HTR-8/SVneo (cell line): ENCODE data around the gene ALDH1A2.

Source experiments
- DNase-seq: peaks from one replicate; pipeline ENCODE4 v3.0.0; 2011; ENCODE audit warnings: low spot score, mixed read lengths; ENCODE audit not compliant: insufficient read length
- FAIRE-seq: peaks from 2 replicates; lab custom pipeline; 2011; peaks lifted over from hg19 to GRCh38; lab: Jason Lieb, UNC

ALDH1A2 gene

DNA sequence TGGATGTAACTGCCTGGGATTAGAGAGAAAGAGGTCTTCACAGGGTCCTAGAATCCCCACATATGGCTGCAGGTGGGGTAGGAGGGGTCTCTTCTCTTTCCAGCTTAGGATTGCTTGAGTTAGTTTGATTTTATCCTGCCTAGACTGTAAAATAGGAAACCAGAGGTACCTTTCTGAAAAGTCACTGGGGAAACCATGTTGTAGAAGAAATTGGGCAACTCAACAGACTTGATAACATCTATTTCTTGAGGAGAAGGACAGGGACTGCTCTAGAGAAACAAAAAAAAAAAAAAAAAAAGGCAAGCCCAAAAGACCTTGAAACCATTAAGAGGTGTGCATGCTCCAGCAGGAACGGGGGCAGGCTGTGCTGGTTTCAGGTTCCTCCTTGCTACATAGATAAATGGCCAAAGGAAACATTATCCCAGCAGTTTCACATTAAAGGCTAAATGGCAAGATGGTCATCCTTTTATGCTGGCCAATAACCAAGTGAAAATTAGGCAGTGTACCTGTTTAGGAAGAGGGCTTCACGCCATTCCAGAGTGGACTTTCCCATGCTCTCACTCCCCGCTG lies 116.1 kb downstream of the ALDH1A2 start:
- DNase-seq (no peak), FAIRE-seq (no peak)

DNA sequence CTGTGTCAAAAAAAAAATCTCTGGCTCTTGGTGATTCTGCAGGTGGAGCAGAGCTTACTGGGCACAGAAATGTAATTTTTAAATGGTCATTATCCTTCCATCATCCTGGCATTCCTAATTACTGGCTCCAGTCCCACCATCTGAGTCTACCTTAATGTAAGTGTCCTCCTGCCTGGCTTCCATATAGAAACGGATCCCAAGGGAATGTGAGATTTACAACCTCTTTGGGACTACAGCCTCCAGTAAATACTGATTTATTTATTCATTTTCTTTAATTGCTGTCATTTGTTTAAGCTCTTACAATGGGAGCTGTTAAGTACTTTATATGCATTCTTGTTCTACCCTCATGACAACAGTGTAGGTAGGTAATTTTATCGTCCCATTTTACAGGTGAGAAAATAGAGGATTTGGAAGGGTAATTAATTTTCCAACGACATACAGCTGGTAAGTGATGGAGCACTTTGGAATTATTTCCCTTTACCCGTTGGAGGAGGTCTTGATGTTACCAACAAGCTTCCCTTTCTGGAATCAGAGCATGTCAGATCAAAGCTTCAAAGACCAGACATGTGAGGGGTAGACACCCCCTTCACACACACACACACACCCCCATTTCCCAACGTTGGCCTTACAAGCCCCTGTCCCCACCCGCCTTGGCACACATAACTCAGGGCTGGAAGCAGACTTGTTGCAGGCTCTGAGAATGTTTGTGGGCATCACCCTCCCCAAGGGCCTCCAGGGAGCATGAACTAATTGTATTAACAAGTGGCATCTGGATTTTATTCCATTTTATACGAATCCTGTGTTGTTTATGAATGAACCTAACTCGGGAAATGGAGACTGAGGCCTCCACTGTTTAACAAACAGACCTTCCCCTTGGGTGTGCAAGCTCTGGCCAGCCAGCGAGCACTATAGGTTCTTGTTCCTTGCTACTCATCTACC lies 116.9 kb downstream of the ALDH1A2 start:
- DNase-seq (no peak), FAIRE-seq (no peak)

DNA sequence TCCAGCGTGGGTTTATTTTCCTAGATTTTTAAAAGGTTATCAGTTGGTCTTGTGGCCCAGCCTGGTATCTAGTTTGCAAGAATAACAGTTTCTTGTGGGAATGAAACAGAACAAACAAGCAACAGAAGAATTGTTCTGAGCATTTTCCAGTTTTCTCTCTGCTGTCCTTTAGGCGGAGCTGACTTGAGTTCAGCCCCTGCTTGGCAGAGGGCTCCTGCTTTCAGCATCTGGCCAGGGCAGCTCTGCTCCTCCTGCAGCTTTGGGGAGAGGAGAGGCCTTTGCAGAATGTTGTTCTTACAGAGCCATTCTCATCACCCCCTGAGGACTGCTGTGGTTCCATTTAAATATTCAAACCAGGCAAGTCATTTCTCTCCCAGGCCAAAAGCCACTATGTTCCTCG lies 117.7 kb downstream of the ALDH1A2 start:
- DNase-seq (no peak), FAIRE-seq (no peak)

DNA sequence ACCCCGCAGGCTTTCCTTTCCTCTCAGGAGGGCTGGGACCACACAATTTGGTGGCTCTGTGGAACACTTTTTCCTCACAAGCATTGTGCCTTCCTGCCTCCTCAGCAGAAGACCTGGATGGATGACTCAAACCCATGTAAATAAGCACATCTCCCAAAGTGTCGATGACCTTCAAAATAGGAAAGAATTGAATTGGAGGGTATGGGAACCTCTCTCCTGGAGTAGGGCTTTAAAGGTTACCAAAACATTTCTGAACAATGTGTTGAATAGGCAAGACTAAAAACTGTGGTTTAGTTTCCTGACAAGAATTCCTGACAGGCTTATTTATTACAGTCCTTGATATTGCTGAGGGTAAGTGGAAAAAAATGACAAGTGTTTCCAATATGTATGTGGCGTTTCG lies 118.2 kb downstream of the ALDH1A2 start:
- FAIRE-seq (no peak), DNase-seq (no peak)

DNA sequence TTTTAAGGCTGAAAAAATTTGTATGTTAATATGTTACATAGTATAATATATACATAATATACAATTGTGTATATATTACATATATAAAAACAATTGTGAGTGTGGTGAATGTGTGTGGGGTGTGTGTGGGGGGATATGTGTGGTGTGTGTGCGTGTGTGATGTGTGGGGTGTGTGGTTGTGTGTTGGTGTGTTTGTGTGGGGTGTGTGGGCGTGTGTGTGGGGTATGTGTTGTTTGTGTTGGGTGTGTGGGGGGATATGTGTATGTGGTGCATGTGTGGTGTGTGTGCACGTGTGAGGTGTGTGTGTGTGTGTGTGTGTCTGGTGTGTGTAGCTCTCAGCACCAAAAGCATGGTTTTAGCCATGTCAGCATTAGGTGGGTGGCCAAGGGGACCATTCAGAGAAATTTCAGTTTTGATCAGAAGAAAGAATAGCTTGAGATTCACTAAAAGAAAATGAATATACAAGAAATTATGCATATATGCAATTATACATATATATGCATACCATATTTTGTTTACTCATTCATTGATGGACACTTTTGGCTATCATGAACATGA lies 118.9 kb downstream of the ALDH1A2 start:
- FAIRE-seq = no peak
- no peak for DNase-seq

DNA sequence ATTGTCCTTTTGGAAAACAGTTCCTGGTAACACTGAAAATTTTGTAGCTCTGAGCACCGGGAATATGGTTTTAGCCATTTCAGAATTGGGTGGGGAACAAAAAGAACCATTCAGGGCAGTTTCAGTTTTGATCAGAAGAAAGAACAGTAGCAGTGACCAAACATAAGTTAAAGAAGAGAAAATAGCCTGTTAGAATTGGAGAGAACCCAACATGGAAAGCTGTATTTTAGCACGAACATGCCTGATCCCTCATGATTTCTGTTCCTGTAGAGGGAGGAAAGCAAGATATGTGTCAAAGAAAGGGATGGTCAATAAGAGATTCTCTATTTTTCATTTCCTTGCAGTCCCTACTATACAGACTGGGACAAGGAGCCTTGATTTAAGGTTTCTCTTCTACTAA lies 119.9 kb downstream of the ALDH1A2 start:
- FAIRE-seq (no peak), DNase-seq (no peak)

DNA sequence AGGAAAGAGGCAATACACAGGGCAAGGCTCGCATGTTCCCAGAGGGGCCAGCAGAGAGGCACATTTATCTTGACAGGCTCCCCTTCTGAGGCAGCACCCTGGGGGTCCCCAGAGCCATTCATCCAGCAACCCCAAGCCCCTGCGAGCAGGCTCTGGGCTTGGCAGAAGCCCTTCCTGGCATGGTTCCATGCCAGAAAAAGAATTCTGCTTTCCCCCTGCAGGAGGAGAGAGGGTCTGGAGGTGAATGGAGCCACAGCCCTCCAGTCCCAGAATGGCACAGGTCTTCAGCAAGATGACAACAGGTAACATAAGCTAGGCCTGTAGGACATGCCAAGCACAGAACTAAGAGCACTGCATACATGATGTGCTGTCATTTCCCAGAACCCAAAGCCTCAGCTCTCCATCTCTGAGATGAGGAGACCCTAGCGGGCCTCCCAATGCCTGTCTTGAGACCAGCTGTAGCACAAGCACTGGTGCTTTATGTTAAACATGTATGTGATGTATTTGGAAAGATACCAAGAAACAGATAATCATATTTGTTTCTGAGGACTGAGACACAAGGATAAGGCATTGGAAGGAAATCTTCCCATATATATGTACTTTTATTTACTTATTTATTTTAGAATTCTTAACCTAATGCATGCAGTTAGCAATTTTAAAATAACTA lies 121.6 kb downstream of the ALDH1A2 start:
- no peak for FAIRE-seq
- no peak for DNase-seq

DNA sequence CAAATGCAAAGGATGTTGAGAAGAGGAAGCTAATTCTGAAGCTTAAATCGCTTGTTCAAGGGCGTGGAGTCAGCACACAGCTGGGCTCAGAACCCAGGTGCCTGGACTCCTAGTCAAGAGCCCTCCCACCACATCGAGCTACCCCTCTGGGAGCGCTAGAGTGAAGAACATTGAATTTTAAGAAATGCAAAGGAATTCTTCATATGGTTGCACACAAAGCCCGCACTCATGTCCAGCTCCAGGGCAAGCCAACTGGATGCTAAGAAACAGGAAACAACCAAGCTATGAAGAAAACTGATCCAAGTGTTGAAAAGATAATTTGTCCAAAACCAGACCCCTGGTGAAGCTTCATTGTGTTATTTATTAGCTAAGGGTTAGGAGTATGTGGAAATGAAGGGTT lies 122.3 kb downstream of the ALDH1A2 start:
- no peak for FAIRE-seq

DNA sequence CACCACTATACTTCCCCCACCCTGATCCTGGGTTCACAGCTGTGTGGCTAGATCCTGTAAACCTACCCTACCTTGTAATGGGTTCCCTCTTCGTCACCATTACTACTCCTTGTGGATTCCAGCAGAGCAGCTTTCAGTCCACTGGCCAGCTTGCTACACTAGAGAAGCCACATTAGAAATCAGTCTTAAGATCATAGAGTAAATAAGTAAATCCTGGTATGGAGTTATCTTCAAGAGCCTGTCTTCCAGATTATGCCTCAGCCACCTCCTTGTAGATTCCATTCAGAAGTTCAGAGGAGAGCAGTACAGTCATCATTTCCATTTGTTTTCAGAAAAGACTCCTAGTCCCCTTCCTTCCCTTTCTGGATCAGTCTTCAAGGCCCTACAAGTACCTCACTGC lies 123.7 kb downstream of the ALDH1A2 start:
- DNase-seq (no peak), FAIRE-seq (no peak)

More for the DNA sequence above, 122.3 kb downstream of the ALDH1A2 start:
- no peak for DNase-seq

DNA sequence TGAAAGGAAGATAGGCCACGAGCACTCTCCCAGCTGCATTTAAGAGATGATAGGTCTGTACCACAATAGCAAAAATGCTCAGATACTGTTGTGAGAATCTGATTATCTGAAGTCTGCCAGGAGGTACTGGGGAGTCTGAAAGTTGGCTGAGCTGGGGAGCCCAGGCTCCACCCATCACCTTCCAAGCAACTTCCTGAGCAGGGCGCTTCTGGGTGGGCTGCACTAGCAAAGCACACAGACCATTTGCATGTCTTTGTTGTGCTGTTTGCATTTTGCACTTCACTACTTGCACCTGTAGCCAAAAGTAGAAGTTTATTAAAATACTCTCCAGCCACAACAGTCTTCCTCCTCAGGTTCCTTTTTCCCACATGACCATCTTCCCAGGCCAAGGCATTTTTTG lies 133.2 kb downstream of the ALDH1A2 start:
- DNase-seq = no peak
- no peak for FAIRE-seq

DNA sequence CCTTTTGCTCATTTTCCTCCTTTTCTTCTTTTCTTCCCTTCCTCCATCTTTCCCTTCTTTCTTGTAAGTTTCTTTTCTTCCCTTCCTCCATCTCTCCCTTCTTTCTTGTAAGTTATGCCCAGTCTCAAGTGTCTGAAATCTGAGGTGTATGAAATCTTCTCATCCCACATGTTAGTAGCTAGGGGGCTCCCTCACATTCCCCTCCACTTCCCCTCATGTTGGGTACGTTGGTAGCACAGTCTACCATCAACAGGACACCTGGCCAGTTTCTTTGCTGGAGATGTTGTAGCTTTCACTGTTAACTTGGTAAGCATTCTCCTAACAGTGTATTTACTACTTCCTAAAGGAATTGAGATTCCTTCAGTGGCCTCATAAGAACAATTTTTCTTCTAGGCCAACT lies 133.9 kb downstream of the ALDH1A2 start:
- no peak for DNase-seq
- FAIRE-seq = no peak

DNA sequence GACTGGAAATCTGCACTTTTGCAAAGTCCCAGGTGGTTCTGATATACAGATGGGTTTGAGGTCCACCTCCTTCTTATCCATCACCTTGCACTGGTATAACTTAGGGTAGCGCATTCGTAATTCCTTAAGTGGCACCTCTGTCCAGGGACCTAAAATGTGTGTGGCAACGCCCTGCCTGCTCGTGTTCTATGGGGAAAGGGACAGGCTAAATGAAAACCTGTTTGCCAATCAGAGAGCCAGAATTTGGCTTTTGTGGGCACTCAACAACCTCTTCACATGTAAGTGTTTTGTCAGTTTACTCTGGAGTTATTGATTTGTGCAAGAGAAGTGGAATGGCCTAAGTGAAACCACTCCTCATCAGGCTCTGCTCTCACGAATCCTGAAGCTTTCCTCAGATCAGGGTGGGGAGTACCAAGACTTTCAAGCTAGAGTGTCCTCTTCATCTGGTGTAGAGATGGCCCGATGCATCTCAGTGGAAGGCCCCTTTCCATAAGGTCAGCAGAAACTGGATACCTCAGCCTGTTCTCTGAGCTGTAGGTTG lies 138.3 kb downstream of the ALDH1A2 start:
- DNase-seq (no peak), FAIRE-seq (no peak)

DNA sequence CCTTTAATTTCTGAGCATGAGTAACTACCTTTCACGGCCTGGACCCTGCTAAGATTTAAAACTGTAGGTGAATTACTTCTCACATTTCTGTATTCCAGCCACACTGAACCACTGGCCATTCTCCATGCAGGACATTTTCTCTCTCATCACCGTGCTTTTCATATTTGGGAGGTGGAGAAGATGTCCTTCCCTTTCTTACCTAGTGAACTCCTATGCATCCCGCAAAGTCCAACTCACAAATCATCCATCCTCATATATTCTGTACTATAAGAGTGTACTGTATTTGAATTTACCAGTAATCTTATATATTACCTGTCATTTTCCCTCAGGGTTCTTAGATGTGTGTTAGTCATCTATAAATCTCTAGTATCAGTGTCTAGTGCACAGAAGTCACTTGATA lies 139.9 kb downstream of the ALDH1A2 start:
- FAIRE-seq = no peak

DNA sequence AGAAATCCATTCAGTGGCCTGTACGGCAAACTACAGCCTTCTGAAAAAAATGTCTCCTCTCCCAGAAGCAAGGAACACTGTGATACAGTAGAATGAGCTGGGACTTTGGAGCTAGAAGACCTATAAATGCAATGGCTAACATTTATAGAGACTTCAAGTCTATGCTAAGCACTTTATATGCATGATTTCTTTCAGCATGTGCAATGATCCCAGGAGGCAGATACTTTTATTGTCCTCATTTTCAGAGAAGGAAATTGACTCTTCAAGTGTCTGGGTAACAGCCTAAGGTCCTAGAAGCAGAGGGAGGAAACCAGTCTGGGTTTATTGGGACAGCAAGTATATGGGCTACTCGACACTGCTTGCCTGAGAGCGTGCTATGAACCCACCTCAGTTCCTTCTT lies 140.9 kb downstream of the ALDH1A2 start:
- FAIRE-seq (no peak), DNase-seq (no peak)

More for the DNA sequence above, 139.9 kb downstream of the ALDH1A2 start:
- no peak for DNase-seq

DNA sequence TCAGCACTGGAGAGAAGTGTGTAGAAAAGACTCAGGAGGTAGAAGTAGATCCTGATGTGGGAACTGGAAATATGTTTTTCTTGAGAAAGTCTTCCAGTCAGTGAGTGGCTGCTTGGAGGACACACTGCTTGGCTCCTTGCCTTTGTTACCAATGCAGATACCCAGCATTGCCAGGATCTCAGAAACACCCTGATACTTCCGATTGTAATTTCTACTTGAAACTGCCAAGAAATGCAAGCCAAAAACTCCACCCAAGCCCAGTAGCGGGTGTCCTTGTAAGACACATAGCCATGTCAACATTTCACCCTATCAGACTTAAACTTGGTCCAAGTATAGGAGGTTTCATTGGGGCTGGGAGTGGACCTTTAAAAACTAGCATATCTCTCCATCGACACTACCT lies 141.8 kb downstream of the ALDH1A2 start:
- DNase-seq (no peak), FAIRE-seq (no peak)

DNA sequence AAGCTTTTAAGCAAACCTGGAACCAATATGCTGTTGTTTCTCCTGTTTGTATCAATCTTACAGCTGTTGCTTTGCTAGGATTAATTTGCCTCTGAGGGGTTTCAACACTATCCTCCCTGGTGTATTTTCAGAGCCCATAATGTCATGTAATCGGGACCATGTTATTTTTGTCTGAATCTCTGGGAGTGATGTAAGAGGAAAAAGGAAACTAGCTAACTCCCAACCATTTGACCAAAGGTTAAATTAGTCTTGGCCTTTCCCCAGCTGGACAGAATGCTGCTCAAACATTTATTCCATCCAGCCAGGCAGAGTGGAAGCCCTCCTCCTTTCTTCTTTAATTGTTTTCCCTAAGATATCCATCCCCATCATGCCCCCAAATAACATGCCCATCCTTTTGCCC lies 142.2 kb downstream of the ALDH1A2 start:
- FAIRE-seq (no peak), DNase-seq (no peak)

DNA sequence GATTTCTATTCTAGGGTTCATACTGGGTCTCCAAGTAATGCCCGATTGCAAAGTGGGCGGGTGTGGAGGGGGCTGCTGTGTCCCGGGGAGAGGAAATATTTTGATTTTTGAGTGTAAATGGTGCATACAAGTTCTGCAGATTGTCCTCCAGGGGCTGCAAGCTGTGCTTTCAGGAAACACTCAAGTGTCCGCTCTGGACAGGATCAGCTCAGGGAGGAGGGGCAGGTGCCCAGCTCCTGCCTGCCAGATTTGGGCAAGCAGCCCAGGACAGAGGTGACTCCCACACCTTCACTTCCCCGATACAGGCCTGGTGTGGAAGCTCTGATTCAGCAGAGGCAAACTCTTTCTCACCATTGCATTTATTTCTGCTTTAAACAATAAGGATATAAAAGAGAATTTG lies 142.7 kb downstream of the ALDH1A2 start:
- no peak for FAIRE-seq
- DNase-seq = no peak

DNA sequence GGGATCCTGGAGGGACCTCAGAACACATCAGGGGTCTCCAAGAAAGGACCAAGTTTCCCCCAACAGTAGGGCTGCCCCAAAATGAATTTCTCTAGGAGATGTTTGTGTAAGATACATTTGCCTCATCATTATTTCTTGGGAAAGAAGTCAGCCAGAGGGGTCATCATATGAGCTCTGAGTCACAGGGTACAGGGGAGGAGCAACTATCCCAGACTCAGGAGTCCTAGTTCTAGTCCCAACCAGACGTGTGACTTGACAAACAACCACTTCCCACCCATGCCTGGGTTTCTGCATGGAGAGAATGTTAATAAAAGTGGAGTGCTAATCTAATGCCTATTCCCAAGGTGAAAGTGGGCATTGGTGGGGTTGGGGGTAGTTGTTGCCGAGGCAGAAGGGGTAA lies 144.1 kb downstream of the ALDH1A2 start:
- no peak for FAIRE-seq
- no peak for DNase-seq

DNA sequence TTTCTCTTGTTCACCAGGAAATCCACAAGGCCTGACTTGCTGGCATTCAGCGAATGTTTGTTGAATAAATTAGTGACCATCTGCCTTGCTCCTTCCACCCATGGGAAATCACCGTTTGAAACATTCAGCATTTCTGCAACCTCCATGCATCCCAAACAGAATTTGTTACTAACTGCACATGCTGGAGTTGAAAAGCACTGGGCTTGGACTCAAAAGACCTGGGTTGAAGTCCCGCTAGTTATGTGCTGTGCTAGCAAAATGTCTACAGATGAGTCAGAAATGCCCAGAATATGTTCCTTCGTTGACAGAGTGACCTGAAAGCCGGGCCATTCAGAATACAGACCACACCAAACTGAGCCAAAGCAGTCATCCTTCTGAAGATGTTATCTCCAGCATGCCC lies 144.6 kb downstream of the ALDH1A2 start:
- no peak for FAIRE-seq
- no peak for DNase-seq

DNA sequence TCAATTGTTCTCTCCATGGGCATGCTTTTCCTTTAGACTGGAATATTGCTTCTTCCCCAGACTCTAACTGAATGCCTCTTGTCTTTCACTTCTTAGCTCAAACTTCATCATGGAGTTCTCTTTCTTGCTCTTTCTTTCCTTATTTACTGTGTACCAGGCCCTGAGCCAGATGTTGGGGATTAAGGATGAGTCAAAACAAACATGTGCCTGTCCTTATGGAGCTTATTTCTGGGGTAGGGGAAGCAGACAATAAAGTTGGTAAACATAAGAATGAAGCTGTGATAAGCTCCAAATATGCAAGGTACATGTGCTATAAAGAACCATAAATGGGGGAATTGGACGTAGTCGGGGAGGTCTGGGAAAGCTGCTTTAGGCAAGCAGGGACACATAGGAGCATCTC lies 145.8 kb downstream of the ALDH1A2 start:
- DNase-seq (no peak), FAIRE-seq (no peak)

DNA sequence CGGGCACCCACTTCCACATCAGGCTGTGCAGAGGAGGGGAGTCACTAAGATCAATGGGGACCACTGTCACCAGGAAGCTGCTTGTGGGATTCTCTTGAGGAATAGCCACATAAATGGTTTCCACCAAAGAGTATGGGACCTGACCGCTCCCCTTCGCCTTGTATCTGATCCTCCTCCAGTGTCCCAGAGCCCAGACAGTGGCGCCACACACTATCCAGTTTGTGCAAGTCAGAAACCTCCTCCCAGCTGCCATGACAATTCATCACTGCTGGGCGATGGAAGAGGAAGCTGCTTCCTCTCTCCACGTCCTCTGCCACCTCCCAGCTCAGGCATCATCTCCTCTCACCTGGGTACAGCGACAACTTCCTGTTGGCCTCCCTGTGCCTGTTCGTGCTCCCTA lies 147.5 kb downstream of the ALDH1A2 start:
- DNase-seq = no peak
- FAIRE-seq = no peak
